ENCODE measurements around the gene MAPK10. TPM values are rescaled to one million over a fixed set of nuclear protein-coding genes. Genes with fewer than 3 reads are reported as not detected.

The MAPK10 gene
- total RNA-seq: 10 to 100 TPM in 1 of 4 donors, 1 to 10 TPM in 3; 2.0 to 16.8 (median 4.1) TPM

DNA sequence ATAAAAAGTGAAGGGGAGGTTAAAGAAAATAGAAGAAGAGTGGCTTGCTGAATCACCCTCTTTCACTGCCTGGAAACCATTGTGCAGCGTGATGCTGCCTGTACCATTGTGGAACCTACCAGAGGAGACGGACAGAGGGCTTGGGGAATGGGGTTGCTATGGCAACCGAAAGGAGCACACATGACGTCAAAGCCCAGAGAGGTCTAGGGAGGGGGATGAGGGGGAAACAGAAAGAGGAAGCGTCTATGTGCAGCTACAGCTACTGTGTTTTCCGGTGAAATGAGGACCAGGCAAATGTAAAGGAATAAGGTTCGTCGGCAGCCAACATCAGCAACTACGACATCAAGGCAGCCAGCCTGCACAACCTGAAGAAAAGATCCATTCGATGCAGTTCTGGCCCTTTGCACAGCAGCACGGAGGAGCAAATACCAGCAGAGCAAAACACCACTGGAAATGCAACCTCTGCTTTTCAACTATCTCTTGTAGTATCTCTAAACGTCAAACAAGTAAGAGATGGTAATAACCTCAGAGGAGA is at the start of gene MAPK10:
Gene MAPK10, minus strand, starts transcription at position 110 of the 535 bp plus-strand sequence.
- TF ChIP-seq POLR2AphosphoS5 (IDR thresholded peaks at IDR 0.05): no peak
- TF ChIP-seq POLR2A (IDR thresholded peaks at IDR 0.05): no peak
- TF ChIP-seq EP300 (IDR thresholded peaks at IDR 0.05): no peak
- TF ChIP-seq, protein P1, sequence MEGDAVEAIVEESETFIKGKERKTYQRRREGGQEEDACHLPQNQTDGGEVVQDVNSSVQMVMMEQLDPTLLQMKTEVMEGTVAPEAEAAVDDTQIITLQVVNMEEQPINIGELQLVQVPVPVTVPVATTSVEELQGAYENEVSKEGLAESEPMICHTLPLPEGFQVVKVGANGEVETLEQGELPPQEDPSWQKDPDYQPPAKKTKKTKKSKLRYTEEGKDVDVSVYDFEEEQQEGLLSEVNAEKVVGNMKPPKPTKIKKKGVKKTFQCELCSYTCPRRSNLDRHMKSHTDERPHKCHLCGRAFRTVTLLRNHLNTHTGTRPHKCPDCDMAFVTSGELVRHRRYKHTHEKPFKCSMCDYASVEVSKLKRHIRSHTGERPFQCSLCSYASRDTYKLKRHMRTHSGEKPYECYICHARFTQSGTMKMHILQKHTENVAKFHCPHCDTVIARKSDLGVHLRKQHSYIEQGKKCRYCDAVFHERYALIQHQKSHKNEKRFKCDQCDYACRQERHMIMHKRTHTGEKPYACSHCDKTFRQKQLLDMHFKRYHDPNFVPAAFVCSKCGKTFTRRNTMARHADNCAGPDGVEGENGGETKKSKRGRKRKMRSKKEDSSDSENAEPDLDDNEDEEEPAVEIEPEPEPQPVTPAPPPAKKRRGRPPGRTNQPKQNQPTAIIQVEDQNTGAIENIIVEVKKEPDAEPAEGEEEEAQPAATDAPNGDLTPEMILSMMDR (IDR thresholded peaks at IDR 0.05): no peak
- H3K27ac ChIP-seq: no peak within 1 kb of the TSS
- 5% methylated on average over 12 of the region's 12 CpGs for WGBS
- peak within 1 kb of the TSS; percentile 27 for H3K4me3 ChIP-seq
- peaks cover 2% of the 10 kb centered on the region for H3K27me3 ChIP-seq
- H3K9me3 ChIP-seq: no peaks in the 10 kb centered on the region
- H3K36me3 ChIP-seq: no peaks in the 10 kb centered on the region
- peaks cover 11% of the 10 kb centered on the region for H3K4me1 ChIP-seq
- peak in 1 of 2 donors; percentile 69 for DNase-seq (ENCODE audit: low spot score in 2 of 2)

DNA sequence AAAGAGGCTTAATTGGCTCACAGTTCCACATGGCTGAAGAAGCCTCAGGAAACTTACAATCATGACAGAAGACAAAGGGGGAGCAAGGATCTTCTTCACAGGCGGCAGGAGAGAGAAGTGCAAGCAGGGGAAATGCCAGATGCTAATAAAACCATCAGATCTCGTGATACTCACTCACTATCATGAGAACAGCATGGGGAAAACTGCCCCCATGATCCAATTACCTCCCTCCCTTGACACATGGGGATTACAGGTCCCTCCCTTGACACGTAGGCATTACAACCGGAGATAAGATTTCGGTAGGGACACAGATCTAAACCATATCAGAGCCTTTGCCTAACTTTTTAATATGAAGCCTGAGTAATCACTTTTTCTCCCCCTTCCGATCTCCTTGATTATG is 43.7 kb upstream of the MAPK10 start:
- Histone ChIP-seq H3K36me3 (no peaks in the 10 kb centered on the region), H3K4me1 (no peaks in the 10 kb centered on the region), H3K27ac (no peak overlapping the region), H3K4me3 (no peak overlapping the region), H3K27me3 (no peaks in the 10 kb centered on the region), H3K9me3 (no peaks in the 10 kb centered on the region)
- TF ChIP-seq, protein P1 (IDR thresholded peaks at IDR 0.05): no peak
- no peak for TF ChIP-seq POLR2AphosphoS5 (IDR thresholded peaks at IDR 0.05)
- TF ChIP-seq EP300 (IDR thresholded peaks at IDR 0.05): no peak
- no peak for TF ChIP-seq POLR2A (IDR thresholded peaks at IDR 0.05)
- 85% methylated on average over 6 of the region's 6 CpGs for WGBS
- no peak for DNase-seq (ENCODE audit: low spot score in 2 of 2)

DNA sequence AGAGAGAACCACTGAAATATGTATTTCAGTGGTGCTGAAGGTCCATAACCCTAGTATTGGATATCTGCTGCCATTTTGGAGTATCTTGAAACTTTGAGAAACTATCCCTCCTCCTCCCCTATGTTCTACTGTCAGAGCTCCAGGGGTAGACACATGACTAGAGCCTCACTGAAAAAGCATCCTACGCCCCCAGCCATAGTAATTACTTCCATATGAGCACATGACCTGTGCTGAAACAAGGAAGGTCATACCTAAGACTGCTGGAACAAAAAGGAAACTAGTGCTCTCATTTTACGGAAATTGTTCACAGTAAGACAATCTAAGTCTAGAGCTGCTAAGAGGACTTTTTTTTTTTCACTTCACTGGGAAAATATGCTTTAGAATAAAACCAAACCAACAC is 42.0 kb upstream of the MAPK10 start:
- Histone ChIP-seq H3K4me1 (no peaks in the 10 kb centered on the region), H3K36me3 (no peaks in the 10 kb centered on the region), H3K9me3 (no peaks in the 10 kb centered on the region), H3K4me3 (no peak overlapping the region), H3K27ac (no peak overlapping the region), H3K27me3 (no peaks in the 10 kb centered on the region)
- TF ChIP-seq, protein P1 (IDR thresholded peaks at IDR 0.05): no peak
- no peak for TF ChIP-seq POLR2AphosphoS5 (IDR thresholded peaks at IDR 0.05)
- TF ChIP-seq EP300 (IDR thresholded peaks at IDR 0.05): no peak
- no peak for TF ChIP-seq POLR2A (IDR thresholded peaks at IDR 0.05)
- no peak for DNase-seq (ENCODE audit: low spot score in 2 of 2)
- WGBS: 83% methylated on average over 2 of the region's 2 CpGs

DNA sequence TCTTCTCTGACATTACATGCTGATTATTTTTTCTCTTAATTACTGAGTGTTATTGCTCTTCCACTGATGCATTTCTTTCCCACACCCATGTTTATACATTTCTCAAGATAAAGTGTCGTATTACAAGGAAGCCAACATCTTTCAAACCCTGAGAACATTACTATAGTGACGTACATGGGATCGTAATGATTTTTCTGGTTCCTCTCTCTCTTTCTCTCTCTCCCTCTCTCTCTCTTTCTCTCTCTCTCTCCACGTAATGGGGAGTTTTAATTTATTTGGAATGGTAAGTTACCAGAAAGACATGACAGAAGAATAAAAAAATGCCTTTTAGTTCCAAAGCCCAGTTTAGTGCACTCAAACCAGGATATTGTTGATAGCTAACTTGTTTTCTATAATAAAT is 40.4 kb upstream of the MAPK10 start:
- Histone ChIP-seq H3K4me1 (no peaks in the 10 kb centered on the region), H3K9me3 (no peaks in the 10 kb centered on the region), H3K27ac (no peak overlapping the region), H3K4me3 (no peak overlapping the region), H3K36me3 (no peaks in the 10 kb centered on the region), H3K27me3 (no peaks in the 10 kb centered on the region)
- TF ChIP-seq POLR2A (IDR thresholded peaks at IDR 0.05): no peak
- TF ChIP-seq POLR2AphosphoS5 (IDR thresholded peaks at IDR 0.05): no peak
- TF ChIP-seq, protein P1 (IDR thresholded peaks at IDR 0.05): no peak
- no peak for TF ChIP-seq EP300 (IDR thresholded peaks at IDR 0.05)
- WGBS: 67% methylated on average over 4 of the region's 4 CpGs
- no peak for DNase-seq (ENCODE audit: low spot score in 2 of 2)

DNA sequence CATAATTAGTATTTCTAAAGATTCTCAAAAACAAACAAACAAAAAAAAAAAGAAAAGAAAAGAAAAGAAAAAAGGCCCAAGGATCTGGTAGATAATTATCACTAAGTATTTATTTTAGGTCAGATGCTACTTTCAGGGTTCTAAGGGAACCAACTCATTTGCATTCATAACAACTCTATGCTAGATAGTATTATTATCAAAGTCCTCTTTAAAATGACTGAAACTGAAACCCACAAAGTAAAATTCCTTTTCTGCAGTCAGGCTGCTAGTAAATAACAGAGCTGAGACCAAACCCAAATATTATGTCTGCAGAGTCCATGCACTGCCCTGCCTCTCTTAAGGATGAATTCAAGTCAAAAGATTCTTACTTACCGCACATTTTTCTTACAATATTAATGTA is 38.3 kb upstream of the MAPK10 start:
- H3K4me1 ChIP-seq: no peaks in the 10 kb centered on the region
- no peaks in the 10 kb centered on the region for H3K9me3 ChIP-seq
- 97% methylated on average over 1 of the region's 1 CpG for WGBS

More for the DNA sequence above, 38.3 kb upstream of the MAPK10 start:
- H3K27me3 ChIP-seq: no peaks in the 10 kb centered on the region
- no peak overlapping the region for H3K27ac ChIP-seq
- H3K4me3 ChIP-seq: no peak overlapping the region
- H3K36me3 ChIP-seq: no peaks in the 10 kb centered on the region
- no peak for DNase-seq (ENCODE audit: low spot score in 2 of 2)
- TF ChIP-seq EP300 (IDR thresholded peaks at IDR 0.05): no peak
- TF ChIP-seq, protein P1 (IDR thresholded peaks at IDR 0.05): no peak
- TF ChIP-seq POLR2A (IDR thresholded peaks at IDR 0.05): no peak
- no peak for TF ChIP-seq POLR2AphosphoS5 (IDR thresholded peaks at IDR 0.05)
